HG03097 (cell line): Measurements from ENCODE around the gene GPC6.
"Not testable (repeated sequence)": the region's sequence is repeated elsewhere in the genome, so short reads cannot be mapped to it uniquely, and the experiment has no call there.

ENCODE experiments used
- ATAC-seq: cut with Tn5 transposase; IDR thresholded peaks from one replicate; pipeline ENCODE4 v1.9.1; 2021; ENCODE audit not compliant: unreplicated experiment, low FRiP score

GPC6 gene

DNA sequence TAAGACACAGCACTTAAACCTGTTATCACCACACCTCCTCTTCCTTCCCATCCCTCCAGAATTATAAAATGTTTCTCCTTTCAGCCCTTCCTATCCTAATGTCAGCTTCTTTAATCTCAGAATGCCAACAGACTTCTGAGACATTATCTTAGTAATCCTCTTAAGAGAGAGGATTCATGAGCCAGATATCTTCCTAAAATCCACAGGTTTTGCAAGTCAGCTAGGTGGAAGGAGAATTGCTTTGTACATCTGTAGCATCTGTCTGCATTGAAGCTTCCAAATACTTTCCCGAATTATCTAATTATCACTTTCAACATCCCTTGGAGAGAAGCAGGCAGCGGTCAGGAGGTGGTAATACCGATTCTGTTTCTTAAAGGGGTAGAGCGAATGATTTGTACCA is 1073.8 kb downstream of the GPC6 start:
- no peak for ATAC-seq

DNA sequence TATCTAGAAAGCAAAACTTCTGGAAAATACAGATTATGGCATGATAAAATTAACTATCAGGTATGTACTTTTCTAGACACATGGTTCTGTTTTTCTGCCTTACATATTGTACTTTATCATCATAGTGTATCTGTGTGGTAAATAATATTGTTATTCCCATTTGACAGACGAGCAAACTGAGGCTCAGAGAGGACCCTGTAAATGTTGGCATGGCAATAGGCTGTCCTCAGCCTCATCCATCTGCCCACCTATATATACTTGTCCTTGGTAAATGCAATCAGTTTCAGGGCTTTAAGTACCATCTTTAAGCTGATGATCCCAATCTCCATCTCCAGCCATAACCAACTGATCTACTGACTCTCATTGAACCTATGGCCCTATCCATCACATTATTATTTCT is 1074.9 kb downstream of the GPC6 start:
- no peak for ATAC-seq

DNA sequence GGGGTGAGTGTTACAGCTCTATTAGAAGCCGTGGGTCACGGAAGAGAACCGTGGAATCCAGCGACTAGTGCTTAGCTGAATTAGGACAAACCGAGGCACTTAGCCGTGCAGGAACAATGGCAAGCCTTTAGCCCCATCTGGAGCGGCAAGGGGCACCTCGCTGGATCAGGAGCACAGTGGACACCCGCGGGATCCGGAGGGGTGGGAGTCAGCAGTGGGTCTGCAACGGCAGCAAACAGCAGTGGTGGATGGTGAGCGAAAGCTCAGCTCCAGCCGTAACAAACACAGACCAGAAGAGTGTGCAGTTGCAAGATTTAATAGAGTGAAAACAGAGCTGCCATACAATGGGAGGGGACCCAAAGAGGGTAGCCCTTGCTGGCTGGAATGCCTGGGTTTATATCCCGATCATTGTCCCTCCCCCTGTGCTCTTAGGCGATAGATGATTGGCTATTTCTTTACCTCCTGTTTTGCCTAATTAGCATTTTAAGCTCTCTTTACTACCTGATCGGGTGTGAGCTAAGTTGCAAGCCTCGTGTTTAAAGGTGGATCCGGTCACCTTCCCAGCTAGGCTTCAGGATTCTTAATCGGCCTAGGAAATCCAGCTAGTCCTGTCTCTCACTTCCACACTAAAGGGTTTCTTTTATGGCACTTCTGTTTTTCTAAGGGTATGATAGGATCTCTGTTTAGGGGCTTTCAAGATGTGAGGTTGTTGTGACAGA is 1076.4 kb downstream of the GPC6 start:
- ATAC-seq, result not testable (repeated sequence)

DNA sequence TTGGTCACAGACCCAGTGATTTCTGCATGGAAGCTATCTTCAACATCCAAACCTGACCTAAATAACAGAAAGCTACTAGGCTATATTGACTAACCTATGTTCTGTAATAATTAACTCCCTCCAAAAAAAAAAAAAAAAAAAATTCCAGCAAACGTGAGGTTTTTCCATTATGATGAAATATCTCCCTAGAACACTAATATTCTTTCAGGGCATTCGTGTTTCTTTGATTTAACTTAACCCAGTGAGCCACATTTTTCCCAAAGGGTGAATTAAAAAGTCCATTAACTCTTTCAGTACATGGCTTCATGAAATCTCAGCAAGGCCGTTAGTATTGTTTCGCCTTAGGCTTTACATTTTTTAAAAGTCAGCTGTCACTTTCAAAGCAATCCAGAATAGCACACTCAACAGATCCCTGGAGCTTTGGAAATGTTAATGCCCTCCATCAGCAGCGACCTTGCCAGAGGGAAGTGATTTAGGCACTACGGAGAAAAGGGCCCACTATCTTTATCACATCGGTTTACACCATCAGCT is 1077.1 kb downstream of the GPC6 start:
- ATAC-seq, result no peak

DNA sequence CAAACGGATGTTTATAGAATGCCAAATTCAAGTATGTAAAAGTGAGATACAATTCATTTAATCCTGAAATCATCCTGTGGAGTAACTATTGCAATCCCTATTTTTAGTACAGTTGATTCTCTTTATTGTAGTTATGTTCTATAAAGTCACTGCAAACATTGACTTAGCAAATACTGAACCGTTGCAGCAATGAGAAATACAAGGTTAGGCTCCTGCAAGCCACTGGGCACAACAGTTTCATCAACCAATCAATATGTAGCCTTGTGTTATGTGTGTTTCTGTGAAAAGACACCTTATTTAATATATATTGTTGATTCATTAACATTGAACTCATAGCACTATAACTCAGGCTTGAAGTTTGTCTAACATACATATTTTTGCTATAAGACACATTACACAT is 1078.4 kb downstream of the GPC6 start:
- no peak for ATAC-seq

DNA sequence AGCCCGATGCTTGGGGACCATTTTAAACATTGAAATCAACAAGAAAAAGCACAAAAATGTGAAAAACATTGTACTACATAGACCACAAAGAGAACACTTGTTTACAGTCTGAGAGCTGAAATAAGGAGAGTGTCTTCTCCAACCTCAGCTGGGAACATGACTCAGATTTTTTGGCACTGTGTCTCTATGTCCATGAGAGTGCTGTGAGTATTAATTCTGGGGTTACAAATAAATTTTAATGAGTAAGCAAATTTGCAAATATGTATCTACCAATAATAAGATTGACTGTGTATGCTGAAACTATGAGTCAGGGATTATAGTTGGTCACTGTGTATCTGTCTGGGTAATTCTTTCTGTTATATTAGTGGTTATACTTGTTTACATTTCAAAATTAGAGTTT is 1078.9 kb downstream of the GPC6 start:
- no peak for ATAC-seq

DNA sequence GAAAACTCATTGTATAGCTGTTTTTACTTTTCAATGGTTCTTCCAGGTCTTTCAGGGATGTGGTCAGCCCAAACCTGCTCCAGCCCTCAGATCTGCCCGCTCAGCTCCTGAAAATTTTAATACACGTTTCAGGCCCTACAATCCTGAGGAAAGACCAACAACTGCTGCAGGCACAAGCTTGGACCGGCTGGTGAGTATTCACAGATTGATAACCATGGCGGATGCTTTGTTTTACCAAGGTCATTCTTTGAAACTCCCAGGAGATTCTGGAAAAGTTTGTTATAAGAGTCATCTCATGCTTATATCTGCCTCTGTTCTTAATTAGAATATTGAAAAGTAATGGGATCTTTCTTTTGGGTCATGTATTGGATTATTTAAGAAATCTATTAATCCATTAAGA is 1079.3 kb downstream of the GPC6 start:
- no peak for ATAC-seq

DNA sequence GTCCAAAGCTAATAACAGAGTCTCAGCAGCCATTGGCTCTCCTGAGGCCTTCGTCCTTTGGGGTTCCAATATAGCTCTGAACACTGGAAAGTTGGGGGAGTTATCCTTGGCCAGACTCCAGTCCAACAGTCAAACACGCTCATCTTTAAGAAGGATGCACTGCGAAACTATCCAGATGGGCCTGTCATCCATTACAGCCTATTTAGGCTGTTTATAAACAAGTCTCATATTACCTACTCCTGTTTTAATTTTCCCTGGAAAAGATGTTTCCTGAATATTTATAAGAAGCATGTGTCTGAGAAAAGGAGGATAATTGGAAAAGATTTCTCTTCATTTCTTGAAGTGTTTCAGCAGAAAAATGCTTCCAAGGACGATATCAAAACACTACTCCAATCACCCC is 1082.2 kb downstream of the GPC6 start:
- ATAC-seq, result no peak

DNA sequence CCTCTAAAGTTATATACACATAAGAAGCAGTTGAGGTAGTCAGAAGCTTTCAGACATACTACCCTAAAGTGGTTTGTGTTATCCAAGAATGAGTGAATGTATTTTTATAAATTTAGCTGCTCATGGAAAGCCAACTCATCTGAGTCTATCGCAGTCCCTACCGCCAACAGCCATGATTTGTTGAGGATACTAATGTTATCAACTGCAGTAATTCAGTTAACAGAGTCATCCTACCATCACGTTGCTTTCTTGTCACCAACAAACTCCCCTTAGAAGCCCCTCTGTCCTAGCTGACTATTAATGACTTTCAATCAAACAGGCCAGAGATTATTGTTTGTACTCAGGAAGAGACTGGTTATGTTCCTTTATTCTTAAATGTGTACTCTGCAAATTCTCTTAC is 1083.0 kb downstream of the GPC6 start:
- no peak for ATAC-seq

DNA sequence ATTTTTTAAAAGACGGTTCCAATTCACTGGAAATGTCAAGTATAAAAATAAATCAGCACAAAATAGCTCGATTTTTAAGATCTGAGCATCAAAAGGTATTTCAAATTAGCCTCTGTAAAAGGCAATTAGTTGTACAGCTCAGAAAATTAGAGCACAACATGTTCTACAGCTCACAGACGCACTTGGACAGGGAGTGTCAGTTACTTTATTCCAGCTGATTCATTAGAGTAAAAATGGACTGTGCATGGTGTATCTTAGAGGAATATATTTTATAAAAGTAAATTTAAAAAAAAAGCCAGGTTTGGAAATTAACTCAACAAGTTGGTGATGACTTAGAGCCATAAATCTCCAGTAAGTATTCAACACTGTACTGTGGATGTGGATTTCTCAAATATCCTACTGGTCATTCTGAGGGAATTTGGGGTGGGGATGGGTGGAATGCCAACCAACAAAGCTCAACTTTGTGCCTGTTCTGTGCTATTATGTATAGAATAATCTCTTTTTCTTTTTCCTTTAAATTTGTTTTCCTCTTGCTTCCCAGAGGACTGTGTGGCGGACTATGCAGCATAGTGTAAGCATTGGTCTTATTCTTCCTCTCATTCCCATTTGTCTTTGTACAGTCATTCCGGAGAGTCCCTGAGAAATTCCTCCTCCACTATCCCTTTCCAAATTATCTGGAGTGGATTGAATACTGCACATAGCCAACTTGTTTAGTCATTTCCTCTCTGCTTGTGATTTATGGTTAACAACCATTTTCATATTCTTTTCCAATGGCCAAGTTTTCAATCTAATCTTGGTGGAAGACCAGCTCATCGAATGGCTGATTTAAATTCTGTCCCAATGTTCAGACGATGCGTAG is 1083.6 kb downstream of the GPC6 start:
- ATAC-seq, result no peak

DNA sequence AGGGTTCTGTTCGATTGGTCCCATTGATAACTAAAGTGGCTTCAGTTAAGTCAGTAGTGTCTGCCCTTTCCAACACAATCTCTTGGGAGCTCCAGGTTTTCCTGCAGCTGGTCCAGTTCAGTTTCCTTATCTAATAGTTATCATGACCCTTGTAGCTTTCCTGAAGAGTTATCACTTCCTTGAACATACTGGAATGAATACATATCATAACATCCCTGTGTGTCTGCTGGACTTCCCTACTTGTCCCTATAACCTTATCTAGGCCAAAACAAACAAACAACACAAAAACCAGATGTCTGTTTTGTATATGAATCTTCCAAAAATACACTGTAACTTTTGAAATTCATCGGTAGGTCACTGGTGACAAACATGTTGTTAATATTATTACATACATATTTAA is 1085.3 kb downstream of the GPC6 start:
- no peak for ATAC-seq

DNA sequence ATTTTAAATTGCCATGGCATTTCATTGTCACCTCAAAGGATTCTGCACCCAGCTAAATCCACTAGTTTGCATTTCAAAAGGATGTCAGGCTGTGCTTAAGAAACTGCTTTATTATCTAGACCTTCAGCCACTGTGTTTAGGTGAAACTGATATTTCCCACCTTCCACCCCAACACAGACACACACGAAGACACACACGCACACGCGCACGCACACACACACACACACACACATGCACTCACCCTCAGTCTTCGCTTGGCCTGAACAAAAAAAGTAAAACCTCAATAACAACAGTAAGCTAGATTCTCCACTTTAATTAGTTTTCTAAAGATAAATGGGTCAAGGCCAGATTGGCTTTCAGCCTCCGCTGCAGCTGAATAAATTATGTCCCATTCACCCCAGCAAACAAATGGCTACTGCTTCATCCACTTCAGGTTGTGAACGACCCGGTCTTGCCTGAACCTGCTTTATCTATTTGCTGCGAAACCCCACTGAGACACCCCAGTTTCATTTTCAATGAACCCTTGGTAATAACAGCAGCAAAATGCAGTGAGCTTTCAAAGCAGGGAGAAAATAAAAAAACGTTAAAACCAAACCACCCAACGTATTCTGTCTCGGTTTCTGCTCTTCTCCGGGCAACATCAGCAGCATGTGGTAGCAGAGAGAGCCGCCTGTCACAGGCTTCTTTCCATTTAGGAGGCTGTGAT is 1086.1 kb downstream of the GPC6 start:
- no peak for ATAC-seq

DNA sequence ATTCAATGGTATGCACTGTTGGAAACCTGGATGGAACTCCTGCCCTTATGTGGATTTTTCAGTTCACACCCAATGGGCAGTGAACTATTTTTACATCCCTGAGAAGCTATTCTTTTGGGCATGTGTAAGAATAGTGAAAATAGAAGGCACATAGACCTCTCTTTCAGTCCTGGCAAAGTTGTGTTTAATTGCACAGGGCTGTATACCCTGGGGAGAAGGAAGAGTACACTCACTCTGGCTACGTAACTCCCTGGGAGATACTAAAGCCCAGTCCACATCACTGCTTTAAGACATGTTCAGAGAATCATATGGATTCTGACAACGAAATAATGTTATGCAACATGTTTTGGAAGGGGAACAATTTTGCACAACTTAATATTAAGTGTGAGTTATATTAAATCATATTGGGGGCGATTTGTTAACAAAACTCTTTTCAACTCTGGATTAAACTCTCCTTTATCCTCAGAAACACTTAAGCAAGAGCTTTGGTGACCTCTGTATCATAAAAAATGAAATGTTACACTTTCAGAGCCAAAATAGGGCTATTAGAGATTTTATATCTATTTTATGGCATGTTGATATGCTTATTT is 1086.8 kb downstream of the GPC6 start:
- ATAC-seq, result no peak

DNA sequence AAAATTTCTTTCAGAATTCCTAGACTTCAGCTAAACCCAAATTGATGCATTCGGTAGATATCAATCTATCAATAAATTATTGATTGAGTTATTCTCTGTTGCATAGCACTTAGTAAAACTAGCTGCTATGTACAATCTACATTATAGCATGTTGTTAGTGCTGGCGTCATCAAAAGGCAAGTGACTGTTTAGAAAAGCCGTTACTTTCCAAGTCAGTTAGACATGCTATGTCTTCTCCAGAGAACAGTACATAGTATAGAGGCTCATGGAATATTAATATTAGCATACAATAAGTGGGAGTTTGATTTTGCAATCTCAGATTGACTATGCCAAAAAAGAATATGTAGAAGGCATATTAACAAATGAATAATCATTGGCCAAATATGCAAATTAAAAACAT is 1087.3 kb downstream of the GPC6 start:
- no peak for ATAC-seq

DNA sequence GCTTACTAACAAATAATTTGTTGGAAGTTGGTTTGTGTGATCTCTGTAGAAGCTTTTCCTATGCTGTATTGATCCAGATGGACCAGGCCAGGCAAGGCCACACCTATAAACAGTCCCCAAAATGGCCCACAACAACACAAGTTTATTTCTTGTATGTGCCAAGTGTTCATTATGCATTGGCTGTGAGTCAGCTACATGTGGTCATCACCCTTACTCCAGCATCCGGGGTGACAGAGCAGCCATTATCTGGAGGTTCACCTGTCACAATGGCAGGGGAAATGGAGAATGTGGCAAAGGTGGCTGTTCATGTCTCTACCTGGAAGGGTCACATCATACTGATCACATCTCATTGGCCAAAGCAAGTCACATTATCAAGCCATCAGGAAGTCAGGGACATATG is 1088.6 kb downstream of the GPC6 start:
- ATAC-seq, result no peak

DNA sequence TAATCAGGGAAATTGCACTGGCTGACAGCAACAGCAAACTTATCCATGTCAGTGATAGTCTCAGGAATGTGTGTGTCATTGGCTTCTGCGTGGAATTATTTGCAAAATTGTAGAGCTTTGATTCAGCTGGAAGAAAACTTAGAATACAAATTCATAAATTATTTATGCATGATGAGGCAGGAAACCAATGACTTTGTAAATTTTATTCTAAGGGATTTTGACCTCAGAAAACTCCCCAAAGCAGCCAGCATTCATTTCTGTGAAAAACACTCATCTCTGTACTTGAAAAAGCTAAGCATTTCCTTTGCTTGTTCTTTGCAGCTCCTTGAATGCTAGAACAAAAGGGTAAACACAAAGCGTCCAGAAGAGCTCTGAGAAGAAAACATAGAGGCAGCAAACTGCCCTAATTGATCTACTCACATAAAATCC is 1090.5 kb downstream of the GPC6 start:
- no peak for ATAC-seq

DNA sequence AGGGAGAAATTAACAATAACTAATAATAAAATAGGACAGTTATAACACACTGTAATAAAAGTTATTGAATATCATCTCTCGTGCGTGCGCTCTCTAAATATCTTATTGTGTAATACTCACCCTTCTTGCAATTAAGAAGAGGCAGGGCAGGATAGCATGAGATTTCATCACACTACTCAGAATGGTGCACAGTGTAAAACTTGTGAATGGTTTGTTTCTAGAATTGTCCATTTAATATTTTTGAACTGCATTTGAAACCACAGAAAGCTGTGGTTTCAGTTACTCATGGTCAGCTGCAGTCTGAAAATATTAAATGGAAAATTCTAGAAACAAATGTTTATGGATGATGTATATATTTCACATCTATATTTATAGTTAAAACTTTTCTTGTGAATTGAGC is 1091.8 kb downstream of the GPC6 start:
- no peak for ATAC-seq

DNA sequence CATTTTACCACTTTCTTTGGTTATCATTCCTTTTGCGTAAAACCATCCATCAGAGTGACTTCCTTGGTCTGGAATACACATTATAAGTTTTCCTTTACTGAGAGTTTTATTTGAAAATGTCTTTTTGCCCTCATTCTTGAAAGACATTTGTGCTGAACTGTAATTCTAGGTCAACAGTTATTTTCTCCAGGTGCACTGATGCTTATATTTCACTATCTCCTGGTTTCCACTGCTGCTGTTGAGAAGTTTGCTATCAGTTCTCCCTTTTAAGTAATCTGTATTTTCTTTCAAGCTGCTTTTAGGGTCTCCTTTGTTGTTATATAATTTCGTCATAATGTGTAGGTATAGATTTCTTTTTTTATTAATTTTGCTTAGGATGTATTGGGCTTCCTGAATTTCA is 1092.9 kb downstream of the GPC6 start:
- no peak for ATAC-seq

DNA sequence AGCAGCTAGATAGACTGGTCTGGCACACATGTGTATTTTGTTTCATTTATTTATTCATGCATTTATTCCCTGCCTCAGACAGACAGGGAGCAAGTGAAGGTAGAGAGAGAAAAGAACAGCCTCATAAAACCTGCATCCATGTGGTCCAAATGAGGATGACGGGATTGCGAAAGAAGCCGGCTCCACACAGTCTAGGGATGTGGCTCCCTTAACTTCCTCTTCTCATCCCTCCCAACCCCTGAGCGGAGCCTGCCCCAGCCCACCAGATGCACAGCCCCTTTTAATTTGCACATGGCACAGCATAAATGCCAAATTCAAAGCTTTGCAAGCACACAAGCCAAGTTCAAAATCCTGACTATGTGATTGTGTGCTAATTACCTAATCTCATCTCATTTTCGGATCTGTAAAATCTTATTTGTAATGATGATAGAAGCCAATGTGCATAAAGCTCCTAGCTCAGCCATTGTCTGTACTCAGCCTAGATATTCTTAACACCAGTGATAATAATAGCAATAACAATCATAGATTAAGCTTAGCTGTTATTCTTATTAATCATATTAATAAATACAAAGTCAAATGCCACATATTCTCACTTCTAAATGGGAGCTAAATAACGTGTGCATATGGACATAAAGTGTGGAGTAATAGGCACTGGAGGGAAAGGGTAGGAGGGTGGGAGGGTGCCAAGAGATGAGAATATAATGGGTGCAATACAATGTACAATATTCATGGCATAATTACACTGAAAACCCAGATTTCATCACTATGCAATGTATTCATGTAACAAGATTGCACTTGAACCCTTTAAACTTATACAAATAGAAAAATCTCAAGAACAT is 1096.5 kb downstream of the GPC6 start:
- no peak for ATAC-seq
